Neural progenitor cell (in vitro differentiated cells): ENCODE data around the gene ST7. TPM values are rescaled to one million over a fixed set of nuclear protein-coding genes. Genes with fewer than 3 reads are reported as not detected.

Experiments used
- DNase-seq: peaks from one replicate; pipeline ENCODE4 v3.0.0-alpha.2; 2016; ENCODE audit warnings: low spot score
- H2AFZ ChIP-seq: fragments of 200-600 bp; sonication (generic); replicated peaks from 2 replicates; pipeline ENCODE4 v1.6.1; 2016; ENCODE audit warnings: antibody characterized with exemption
- H3F3A ChIP-seq: fragments of 200-600 bp; sonication (generic); 2 replicates; pipeline ENCODE4 v1.6.1; 2016; ENCODE audit warnings: antibody characterized with exemption, low read depth
- H3K27ac ChIP-seq: fragments of 200-600 bp; sonication (generic); 2 replicates; pipeline ENCODE4 v1.5.1; 2016; ENCODE audit warnings: mild to moderate bottlenecking
- H3K27me3 ChIP-seq: fragments of 200-600 bp; sonication (generic); 2 replicates; pipeline ENCODE4 v1.6.1; 2016; ENCODE audit warnings: mild to moderate bottlenecking, moderate library complexity
- H3K36me3 ChIP-seq: fragments of 200-600 bp; sonication (generic); 2 replicates; pipeline ENCODE4 v1.5.1; 2016
- H3K4me1 ChIP-seq: fragments of 200-600 bp; sonication (generic); 2 replicates; pipeline ENCODE4 v1.6.1; 2016; ENCODE audit warnings: mixed run types
- H3K4me2 ChIP-seq: fragments of 200-600 bp; sonication (generic); 2 replicates; pipeline ENCODE4 v1.6.1; 2016
- H3K4me3 ChIP-seq: fragments of 200-600 bp; sonication (generic); 2 replicates; pipeline ENCODE4 v1.5.1; 2016
- H3K79me2 ChIP-seq: fragments of 200-600 bp; sonication (generic); 2 replicates; pipeline ENCODE4 v1.6.1; 2016; ENCODE audit warnings: low read depth
- H3K9ac ChIP-seq: fragments of 200-600 bp; sonication (generic); 2 replicates; pipeline ENCODE4 v1.6.1; 2016
- H3K9me3 ChIP-seq: fragments of 200-600 bp; sonication (generic); 2 replicates; pipeline ENCODE4 v1.5.1; 2016; ENCODE audit warnings: low read depth
- H4K20me1 ChIP-seq: fragments of 200-600 bp; sonication (generic); 2 replicates; pipeline ENCODE4 v1.6.1; 2016; ENCODE audit warnings: low read depth
- H3K27ac Mint-ChIP-seq: 3 replicates; pipeline ENCODE4 v1.8.0; 2021; ENCODE audit warnings: mixed read lengths
- H3K27me3 Mint-ChIP-seq: 2 replicates; pipeline ENCODE4 v1.8.0; 2022; ENCODE audit warnings: low read depth, mild to moderate bottlenecking, inconsistent platforms, moderate library complexity, mixed read lengths; ENCODE audit not compliant: insufficient read depth
- H3K36me3 Mint-ChIP-seq: 3 replicates; pipeline ENCODE4 v1.8.0; 2021; ENCODE audit warnings: mixed read lengths
- H3K4me1 Mint-ChIP-seq: 3 replicates; pipeline ENCODE4 v1.8.0; 2021; ENCODE audit warnings: mixed read lengths
- H3K4me3 Mint-ChIP-seq: 3 replicates; pipeline ENCODE4 v1.8.0; 2021; ENCODE audit warnings: mild to moderate bottlenecking, moderate library complexity, mixed read lengths
- H3K9me3 Mint-ChIP-seq: 3 replicates; pipeline ENCODE4 v1.8.0; 2020; ENCODE audit warnings: mixed read lengths
- EZH2 ChIP-seq: fragments of 200-600 bp; sonication (generic); IDR thresholded peaks from 2 replicates; pipeline ENCODE4 v1.6.1; 2017; ENCODE audit warnings: antibody characterized with exemption, mild to moderate bottlenecking, moderate library complexity
- EZH2phosphoT487 ChIP-seq: fragments of 200-600 bp; sonication (generic); IDR thresholded peaks from 2 replicates; pipeline ENCODE4 v1.6.1; 2017; ENCODE audit warnings: antibody characterized with exemption
- total RNA-seq: library from RNA; depleted of rRNA; stranded (reverse); fragments of >200 nt; gene quantifications from 2 replicates; pipeline ENCODE4 v1.2.3, GENCODE V29; 2015; ENCODE audit warnings: low replicate concordance
- TF ChIP-seq, protein P1 (sequence below): fragments of 200-600 bp; sonication (generic); IDR thresholded peaks from 2 replicates; pipeline ENCODE4 v1.5.1; 2017; ENCODE audit warnings: antibody characterized with exemption, mild to moderate bottlenecking

The ST7 gene
- total RNA-seq, 1 donor from 2014 or later = 5.8 TPM

DNA sequence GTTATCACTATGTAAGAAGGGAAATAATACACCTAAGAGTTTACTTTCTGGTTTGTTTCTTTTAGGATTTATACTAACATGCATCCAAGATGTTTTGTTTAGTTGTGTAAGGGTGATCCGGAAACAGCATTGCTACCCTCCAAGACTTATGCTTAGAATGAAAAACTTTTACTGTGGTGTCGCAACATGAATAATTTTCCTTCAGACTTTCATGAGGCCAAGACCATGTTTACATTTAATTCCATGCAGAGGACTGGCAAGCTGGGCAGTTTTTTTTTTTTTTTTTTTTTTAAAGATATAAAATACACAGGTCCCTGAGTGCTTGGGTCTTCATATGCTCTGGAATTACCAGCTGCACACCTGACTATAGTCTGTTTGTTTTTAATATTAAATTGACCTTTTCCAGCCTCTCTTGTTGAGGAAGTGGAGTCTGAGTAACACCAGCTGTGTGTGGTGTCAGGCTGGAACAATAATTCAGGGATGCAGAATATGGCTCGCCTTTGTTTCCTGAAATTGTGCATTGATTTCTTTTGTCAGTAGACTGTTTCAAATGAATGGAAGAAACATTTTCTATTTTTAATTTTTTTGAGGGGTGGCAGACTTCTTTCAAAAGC, 81.7 kb downstream of the ST7 start:
- Histone ChIP-seq H4K20me1 (no peaks in the 10 kb centered on the region), H3K4me2 (no peak overlapping the region), H3F3A (no peaks in the 10 kb centered on the region), H3K27me3 (no peaks in the 10 kb centered on the region), H3K36me3 (no peaks in the 10 kb centered on the region), H3K9me3 (no peaks in the 10 kb centered on the region), H3K79me2 (no peaks in the 10 kb centered on the region), H3K9ac (no peak overlapping the region), H2AFZ (no peak overlapping the region), H3K27ac (no peak overlapping the region), H3K4me3 (no peak overlapping the region), H3K4me1 (no peaks in the 10 kb centered on the region)
- Mint-ChIP-seq H3K4me3 (no peak overlapping the region), H3K9me3 (peaks cover 6% of the 10 kb centered on the region), H3K27ac (no peak overlapping the region), H3K27me3 (peaks cover 7% of the 10 kb centered on the region), H3K4me1 (peaks cover 13% of the 10 kb centered on the region), H3K36me3 (peaks cover 10% of the 10 kb centered on the region)
- DNase-seq = no peak
- TF ChIP-seq, protein P1, sequence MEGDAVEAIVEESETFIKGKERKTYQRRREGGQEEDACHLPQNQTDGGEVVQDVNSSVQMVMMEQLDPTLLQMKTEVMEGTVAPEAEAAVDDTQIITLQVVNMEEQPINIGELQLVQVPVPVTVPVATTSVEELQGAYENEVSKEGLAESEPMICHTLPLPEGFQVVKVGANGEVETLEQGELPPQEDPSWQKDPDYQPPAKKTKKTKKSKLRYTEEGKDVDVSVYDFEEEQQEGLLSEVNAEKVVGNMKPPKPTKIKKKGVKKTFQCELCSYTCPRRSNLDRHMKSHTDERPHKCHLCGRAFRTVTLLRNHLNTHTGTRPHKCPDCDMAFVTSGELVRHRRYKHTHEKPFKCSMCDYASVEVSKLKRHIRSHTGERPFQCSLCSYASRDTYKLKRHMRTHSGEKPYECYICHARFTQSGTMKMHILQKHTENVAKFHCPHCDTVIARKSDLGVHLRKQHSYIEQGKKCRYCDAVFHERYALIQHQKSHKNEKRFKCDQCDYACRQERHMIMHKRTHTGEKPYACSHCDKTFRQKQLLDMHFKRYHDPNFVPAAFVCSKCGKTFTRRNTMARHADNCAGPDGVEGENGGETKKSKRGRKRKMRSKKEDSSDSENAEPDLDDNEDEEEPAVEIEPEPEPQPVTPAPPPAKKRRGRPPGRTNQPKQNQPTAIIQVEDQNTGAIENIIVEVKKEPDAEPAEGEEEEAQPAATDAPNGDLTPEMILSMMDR = no peak
- TF ChIP-seq EZH2 = no peak
- no peak for TF ChIP-seq EZH2phosphoT487

DNA sequence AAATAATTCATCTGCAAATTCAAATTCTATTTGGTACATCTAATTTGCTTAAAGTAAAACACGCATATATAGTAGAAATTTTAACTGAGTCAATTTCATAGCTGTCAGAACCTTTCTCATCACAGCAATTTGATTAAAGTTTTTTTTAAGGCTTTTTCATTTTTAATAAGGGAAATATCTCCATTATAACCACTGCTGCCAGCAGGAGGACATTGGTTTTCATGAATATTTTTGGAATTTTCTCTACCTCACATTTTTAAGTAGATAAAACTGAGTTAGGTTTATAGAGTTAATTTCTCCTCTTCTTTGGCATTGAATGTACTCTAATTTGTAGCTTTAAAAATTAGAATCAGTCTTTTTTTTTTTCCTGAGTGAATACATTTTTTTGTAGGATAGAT, 82.2 kb downstream of the ST7 start:
- H3K27me3 ChIP-seq = no peaks in the 10 kb centered on the region
- Mint-ChIP-seq H3K27me3 (peaks cover 7% of the 10 kb centered on the region), H3K4me3 (no peak overlapping the region), H3K9me3 (peaks cover 4% of the 10 kb centered on the region), H3K4me1 (peaks cover 13% of the 10 kb centered on the region), H3K27ac (no peak overlapping the region), H3K36me3 (peaks cover 6% of the 10 kb centered on the region)
- H3K9me3 ChIP-seq = no peaks in the 10 kb centered on the region
- no peak for DNase-seq
- H3K27ac ChIP-seq = no peak overlapping the region
- no peaks in the 10 kb centered on the region for H3F3A ChIP-seq
- H2AFZ ChIP-seq = no peak overlapping the region
- H3K9ac ChIP-seq = no peak overlapping the region
- no peak for TF ChIP-seq EZH2
- TF ChIP-seq, protein P1 = no peak
- TF ChIP-seq EZH2phosphoT487 = no peak
- H3K4me1 ChIP-seq = no peaks in the 10 kb centered on the region
- H3K4me2 ChIP-seq = no peak overlapping the region
- no peaks in the 10 kb centered on the region for H4K20me1 ChIP-seq
- H3K4me3 ChIP-seq = no peak overlapping the region
- no peaks in the 10 kb centered on the region for H3K36me3 ChIP-seq
- H3K79me2 ChIP-seq = no peaks in the 10 kb centered on the region

DNA sequence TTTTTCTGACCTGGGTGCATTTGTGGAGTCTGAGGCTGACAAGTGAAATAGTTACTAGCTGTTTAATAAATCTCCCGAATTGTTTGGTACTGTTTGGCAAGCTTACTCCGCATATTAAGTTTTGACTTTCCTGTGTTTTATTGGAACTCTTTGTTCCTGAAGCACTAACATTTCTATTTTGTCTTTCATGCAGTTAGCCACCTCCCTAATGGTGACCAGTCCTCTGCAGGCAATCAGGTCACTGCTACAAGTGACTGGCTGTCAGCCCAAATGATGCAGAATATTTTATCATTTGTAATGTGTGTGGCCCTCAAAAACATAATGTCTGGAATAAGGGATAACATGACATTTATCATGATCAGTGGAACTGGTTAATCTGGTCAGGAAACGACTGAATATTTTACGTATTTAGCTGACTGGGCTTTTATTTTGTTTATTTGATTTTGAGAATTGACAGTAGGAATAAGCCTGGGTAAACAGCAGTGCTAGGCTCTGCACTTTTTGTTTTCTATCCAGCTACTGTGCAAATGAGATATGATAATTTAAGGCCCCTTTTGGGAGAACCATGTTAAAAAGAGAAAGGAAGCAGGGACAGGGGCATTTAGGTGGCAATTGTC, 82.9 kb downstream of the ST7 start:
- TF ChIP-seq EZH2phosphoT487 = no peak
- TF ChIP-seq EZH2 = no peak
- TF ChIP-seq, protein P1 = no peak
- Mint-ChIP-seq H3K9me3 (no peaks in the 10 kb centered on the region), H3K4me1 (peaks cover 13% of the 10 kb centered on the region), H3K36me3 (no peaks in the 10 kb centered on the region), H3K27ac (no peak overlapping the region), H3K27me3 (peaks cover 4% of the 10 kb centered on the region), H3K4me3 (no peak overlapping the region)
- H3K4me1 ChIP-seq = no peaks in the 10 kb centered on the region
- no peak overlapping the region for H3K4me2 ChIP-seq
- H3F3A ChIP-seq = no peaks in the 10 kb centered on the region
- H3K36me3 ChIP-seq = no peaks in the 10 kb centered on the region
- H4K20me1 ChIP-seq = no peaks in the 10 kb centered on the region
- no peak overlapping the region for H2AFZ ChIP-seq
- no peaks in the 10 kb centered on the region for H3K27me3 ChIP-seq
- H3K9me3 ChIP-seq = no peaks in the 10 kb centered on the region
- no peak overlapping the region for H3K4me3 ChIP-seq
- H3K9ac ChIP-seq = no peak overlapping the region
- H3K79me2 ChIP-seq = no peaks in the 10 kb centered on the region
- DNase-seq = no peak
- no peak overlapping the region for H3K27ac ChIP-seq
